ENCODE measurements around the gene FAM217A. TPM values are rescaled to one million over a fixed set of nuclear protein-coding genes. Genes with fewer than 3 reads are reported as not detected.
"Not testable (repeated sequence)": the region's sequence is repeated elsewhere in the genome, so short reads cannot be mapped to it uniquely, and the experiment has no call there.

Gene FAM217A
- not detected for polyA plus RNA-seq

DNA sequence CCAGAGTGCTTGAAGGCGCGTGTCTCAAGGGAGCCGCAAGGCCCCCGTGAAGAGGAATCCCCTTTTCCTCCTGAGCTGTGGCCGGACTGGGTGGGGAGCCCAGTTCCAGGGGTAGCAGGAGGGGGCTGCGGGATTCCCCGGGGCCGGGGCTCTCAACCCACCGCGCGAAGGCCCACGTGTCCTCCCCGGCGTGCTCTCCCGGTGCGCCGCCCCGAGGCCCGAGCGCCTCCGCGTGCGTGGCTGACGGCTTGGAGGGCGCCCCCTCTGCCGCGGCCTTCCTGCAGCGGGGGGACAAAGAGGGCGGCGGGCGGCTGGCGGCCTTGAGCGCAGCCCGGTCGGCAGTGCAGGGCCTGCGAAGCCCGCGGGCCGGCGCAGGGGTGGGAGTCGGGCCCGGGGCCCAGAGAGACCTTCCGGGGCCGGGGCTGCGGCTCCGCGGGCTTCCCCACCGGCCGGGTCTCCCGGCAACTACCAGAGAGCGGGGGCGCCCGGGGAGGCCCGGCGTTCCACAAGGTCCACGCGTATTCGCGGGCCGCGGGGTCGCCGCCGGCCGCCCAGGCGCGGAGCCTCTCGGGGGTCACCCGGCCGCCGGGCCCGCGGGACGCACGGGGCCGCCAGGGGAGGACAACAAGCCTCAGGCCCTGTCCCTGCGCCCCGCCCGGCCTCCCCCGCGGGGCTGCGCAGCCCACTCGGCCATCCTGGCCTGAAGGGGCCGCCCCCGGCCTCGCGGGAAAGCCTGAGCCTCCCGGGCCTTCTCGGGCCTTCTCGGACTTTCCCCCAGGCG, at the start of gene FAM217A:
Gene FAM217A (minus strand): TSS at position 447 of the 781 bp plus-strand sequence. CDS start 1,723 bp downstream, outside the sequence.
- no peaks in the 10 kb centered on the region for H3K4me1 Mint-ChIP-seq
- H3K36me3 Mint-ChIP-seq: no peaks in the 10 kb centered on the region
- H3K27me3 Mint-ChIP-seq: peaks cover 12% of the 10 kb centered on the region
- no peaks in the 10 kb centered on the region for H3K9me3 Mint-ChIP-seq
- H3K4me3 Mint-ChIP-seq: no peak within 1 kb of the TSS
- no peak within 1 kb of the TSS for H3K27ac Mint-ChIP-seq

- Mint-ChIP-seq H3K27ac (no peak overlapping the region), H3K36me3 (peaks cover 17% of the 10 kb centered on the region)
Observed at GRCh38 chr6:4128072-4128471, 49.1 kb upstream of the FAM217A start.

DNA sequence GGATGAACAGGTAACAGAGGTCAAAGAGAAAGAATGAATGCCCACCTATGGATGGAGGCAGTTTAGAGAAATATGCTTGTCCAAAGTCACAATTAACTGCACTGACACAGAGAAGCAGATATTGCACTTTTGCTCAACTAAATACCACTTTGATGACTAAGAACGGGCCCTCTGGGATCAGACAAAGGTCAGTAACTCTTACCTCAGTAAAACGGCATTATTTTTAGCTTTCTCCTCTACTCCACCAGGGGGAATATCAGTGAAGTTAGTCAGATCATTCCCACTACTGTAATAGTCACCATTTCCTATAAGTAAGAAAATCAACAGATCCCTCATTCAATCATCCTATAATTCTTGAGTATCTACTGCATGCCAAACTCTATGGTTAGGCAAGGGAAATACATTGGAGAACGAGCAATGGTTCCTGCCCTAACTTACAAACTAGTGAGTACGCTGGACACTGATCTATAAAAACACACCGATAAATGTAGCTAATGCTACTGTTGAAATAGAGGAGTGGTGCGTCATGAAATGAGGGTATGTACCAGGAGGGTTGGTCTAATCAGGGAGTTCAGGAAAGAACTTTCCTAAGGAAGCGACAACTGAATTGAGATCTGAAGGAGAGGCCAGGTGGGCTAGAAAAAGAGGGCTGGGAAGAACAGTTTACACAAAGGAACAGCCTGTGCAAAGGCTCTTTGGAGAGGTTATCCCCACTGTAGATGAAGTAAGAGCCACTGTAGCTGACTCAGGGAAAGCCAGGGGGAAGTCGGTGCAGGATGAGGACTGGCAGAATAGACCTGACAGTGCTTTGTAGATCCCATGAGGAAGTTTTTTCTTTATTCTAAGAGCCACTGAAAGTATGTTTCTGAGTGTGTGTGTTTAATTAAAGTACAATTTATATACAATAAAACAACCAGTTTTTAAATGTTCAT, 47.3 kb upstream of the FAM217A start:
- peaks cover 0 to 3% (median 2%) of the 10 kb centered on the region in 3 donors for H3K9me3 Mint-ChIP-seq
- H3K36me3 Mint-ChIP-seq: peaks cover 17% of the 10 kb centered on the region
- no peak overlapping the region for H3K27ac Mint-ChIP-seq
- H3K27me3 Mint-ChIP-seq: no peaks in the 10 kb centered on the region
- no peak overlapping the region for H3K4me3 Mint-ChIP-seq
- H3K4me1 Mint-ChIP-seq: no peaks in the 10 kb centered on the region

More at GRCh38 chr6:4128072-4128471, 49.1 kb upstream of the FAM217A start:
- H3K4me1 Mint-ChIP-seq: peaks cover 2 to 7% (median 2%) of the 10 kb centered on the region in 3 donors
- no peak overlapping the region for H3K4me3 Mint-ChIP-seq
- no peaks in the 10 kb centered on the region for H3K27me3 Mint-ChIP-seq
- H3K9me3 Mint-ChIP-seq: no peaks in the 10 kb centered on the region

DNA sequence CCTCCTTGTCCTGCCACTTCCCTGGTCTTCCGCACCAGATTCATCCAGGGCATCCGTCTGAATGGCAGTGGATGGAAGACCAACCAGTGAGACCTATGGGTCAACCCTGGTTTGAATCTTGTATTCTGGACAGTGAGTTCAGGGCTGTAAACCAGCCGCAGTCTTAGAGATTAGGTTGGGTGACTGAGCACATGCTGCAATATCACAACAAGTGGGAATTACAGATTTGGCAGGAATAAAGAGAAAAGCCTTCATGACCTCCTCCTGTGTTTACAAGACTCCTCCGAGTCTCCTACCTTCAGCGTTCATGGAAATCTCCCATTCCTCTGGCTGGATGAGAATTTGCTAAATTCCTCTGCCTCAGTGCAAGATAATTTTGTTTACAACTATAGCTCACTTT, 46.6 kb upstream of the FAM217A start:
- no peaks in the 10 kb centered on the region for H3K4me1 Mint-ChIP-seq
- no peak overlapping the region for H3K27ac Mint-ChIP-seq
- no peak overlapping the region for H3K4me3 Mint-ChIP-seq
- H3K9me3 Mint-ChIP-seq: peaks cover 0 to 4% (median 2%) of the 10 kb centered on the region in 3 donors
- peaks cover 21% of the 10 kb centered on the region for H3K36me3 Mint-ChIP-seq
- no peaks in the 10 kb centered on the region for H3K27me3 Mint-ChIP-seq

DNA sequence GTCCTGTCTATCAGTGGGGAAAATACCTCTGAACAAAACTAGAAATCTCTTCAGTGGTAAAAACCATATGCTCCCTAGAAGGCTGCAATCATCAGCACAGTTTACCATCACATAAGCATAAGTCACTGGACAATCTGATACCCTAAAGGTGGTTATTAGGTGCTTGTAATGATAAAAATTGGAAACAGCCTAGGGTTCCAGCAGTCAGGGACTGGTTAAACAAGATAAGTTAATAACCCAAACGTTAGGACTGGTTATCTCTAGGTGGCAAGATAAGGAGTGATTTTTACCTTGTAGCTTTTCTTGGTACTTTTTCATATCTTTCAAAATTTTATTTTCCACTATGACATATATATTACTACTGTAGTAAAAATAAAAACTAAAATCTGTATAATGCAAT, 45.4 kb upstream of the FAM217A start:
- peaks cover 23% of the 10 kb centered on the region for H3K36me3 Mint-ChIP-seq
- H3K9me3 Mint-ChIP-seq: peaks cover 0 to 4% (median 2%) of the 10 kb centered on the region in 3 donors
- no peak overlapping the region for H3K4me3 Mint-ChIP-seq
- H3K4me1 Mint-ChIP-seq: no peaks in the 10 kb centered on the region
- H3K27ac Mint-ChIP-seq: no peak overlapping the region
- H3K27me3 Mint-ChIP-seq: no peaks in the 10 kb centered on the region

DNA sequence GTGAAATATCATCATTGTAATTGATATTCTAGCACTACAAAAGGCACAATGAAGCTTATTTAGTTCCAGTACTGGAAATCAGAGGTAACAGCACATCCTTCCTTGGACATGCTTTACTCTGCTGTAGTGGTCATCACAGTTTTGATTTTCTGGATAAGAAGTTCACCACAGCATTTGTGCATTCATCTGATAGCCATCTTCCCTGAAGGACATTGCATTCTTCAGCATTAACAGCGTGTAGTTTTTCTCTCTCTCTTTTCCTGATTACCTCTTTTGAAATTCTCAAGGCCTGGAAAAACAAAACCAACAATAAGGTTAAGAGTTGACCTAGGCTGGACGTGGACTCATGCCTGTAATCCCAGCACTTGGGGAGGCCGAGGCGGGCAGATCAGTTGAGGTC, 36.8 kb upstream of the FAM217A start:
- Mint-ChIP-seq H3K27me3 (peaks cover 7% of the 10 kb centered on the region), H3K4me1 (no peaks in the 10 kb centered on the region), H3K4me3 (no peak overlapping the region), H3K36me3 (peaks cover 29% of the 10 kb centered on the region), H3K9me3 (peaks cover 5 to 21% (median 9%) of the 10 kb centered on the region in 3 donors), H3K27ac (no peak overlapping the region)

GRCh38 chr6:4114123-4114522, 35.2 kb upstream of the FAM217A start:
- peaks cover 5 to 21% (median 9%) of the 10 kb centered on the region in 3 donors for H3K9me3 Mint-ChIP-seq
- no peaks in the 10 kb centered on the region for H3K4me1 Mint-ChIP-seq
- peaks cover 7% of the 10 kb centered on the region for H3K27me3 Mint-ChIP-seq
- peaks cover 26% of the 10 kb centered on the region for H3K36me3 Mint-ChIP-seq
- no peak overlapping the region for H3K27ac Mint-ChIP-seq
- no peak overlapping the region for H3K4me3 Mint-ChIP-seq

DNA sequence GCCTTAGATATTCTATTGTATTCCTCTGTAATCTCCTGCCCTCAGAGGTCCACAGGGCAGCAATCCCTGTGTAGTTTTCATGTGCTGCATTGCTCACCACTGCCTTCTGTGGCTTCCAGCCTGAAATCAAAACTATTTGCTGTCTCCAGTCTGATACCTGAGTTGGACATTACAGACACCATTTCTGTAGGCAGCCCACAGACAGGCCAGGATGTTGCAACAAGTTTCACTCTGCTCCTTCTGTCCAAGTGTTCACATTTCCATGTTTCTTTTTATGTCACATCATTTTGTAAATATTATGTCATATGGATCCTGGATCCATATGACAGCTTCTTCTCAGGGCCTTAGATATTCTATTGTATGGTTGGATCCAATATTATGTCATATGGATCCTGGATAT, 34.7 kb upstream of the FAM217A start:
- Mint-ChIP-seq H3K4me1 (no peaks in the 10 kb centered on the region), H3K27ac (peak overlapping the region in 1 of 3 donors; percentile 19), H3K36me3 (peaks cover 26% of the 10 kb centered on the region), H3K4me3 (peak overlapping the region in 1 of 4 donors; percentile 21), H3K27me3 (peaks cover 7% of the 10 kb centered on the region), H3K9me3 (peaks cover 5 to 21% (median 9%) of the 10 kb centered on the region in 3 donors)

DNA sequence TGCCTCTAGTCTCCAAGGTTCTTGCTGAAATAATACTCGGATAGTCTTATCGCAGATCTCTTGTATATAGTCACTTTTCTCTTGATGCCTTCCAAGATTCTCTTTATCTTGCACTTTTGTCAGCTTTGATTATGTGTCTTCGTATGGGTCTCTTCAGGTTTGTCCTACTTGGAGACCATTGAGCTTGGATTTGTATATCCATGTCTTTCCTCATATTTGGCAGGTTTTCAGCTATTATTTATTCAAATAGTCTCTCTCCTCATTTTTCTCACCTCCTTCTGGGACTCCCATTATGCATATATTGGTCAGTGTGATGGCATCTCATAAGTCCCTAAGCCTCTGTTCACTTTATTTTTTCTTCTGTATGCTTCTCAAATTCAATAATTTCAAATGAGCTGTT, 33.4 kb upstream of the FAM217A start:
- Mint-ChIP-seq H3K27ac (no peak overlapping the region), H3K4me3 (no peak overlapping the region), H3K36me3 (peaks cover 21% of the 10 kb centered on the region), H3K4me1 (no peaks in the 10 kb centered on the region), H3K27me3 (peaks cover 7% of the 10 kb centered on the region), H3K9me3 (peaks cover 5 to 21% (median 9%) of the 10 kb centered on the region in 3 donors)

DNA sequence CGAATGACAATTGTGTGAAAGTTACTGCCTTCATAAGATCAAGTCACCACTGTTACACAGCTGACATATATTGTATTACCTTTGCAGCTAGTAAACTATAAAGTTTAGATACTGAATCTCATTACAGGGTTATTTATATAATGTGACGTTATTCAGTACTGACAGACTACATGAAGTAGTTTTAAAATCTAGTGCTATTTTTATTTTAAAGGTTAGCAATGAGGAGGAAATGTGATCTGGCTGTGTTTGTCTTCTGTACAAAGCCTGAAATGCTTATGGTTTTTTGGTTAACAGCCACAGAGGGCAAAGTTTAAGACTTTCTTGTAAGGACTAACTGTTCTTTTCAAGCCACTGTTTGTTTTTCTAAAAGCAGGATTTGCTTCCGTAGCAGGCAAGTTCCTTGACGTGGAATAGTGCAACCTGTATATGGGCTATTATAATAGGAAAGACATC, 30.5 kb upstream of the FAM217A start:
- not testable (repeated sequence) for H3K4me1 Mint-ChIP-seq, H3K36me3 Mint-ChIP-seq, H3K27ac Mint-ChIP-seq, H3K27me3 Mint-ChIP-seq, H3K4me3 Mint-ChIP-seq
- H3K9me3 Mint-ChIP-seq: peaks cover 2 to 15% (median 9%) of the 10 kb centered on the region in 3 donors

DNA sequence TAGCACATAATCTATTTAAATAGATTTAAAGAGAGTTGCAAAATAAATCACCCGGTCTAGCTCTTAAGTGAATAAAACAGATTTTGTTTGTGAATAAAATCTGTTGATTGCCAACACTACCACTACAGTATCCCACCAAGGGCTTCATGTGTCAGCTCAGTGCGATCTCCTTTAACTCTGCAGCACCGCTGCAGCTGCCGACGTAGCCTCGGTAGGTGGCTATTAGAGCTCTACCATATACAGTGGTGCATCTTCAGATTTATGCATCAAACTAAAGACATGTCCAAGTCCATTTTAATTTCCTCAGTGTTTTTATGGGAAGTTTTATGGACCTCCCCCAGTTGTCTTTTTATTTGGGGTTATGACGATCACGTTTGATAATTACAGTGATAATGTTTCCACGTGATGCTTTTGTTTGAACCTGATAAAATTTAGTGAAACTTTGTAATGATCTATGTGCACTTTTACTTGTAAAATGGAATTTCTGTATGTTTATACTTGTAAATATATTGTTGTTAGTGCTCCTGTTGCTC, 29.7 kb upstream of the FAM217A start:
- Mint-ChIP-seq H3K4me3 (no peak overlapping the region), H3K4me1 (no peaks in the 10 kb centered on the region), H3K27ac (no peak overlapping the region), H3K27me3 (peaks cover 5% of the 10 kb centered on the region), H3K9me3 (peaks cover 2 to 9% (median 6%) of the 10 kb centered on the region in 3 donors), H3K36me3 (peaks cover 6% of the 10 kb centered on the region)

GRCh38 chr6:4107873-4108272, 28.9 kb upstream of the FAM217A start:
- Mint-ChIP-seq H3K36me3 (peaks cover 6% of the 10 kb centered on the region), H3K4me1 (no peaks in the 10 kb centered on the region), H3K27me3 (peaks cover 5% of the 10 kb centered on the region)

GRCh38 chr6:4105980-4106536, 27.1 kb upstream of the FAM217A start:
- Mint-ChIP-seq H3K4me1 (no peaks in the 10 kb centered on the region), H3K27ac (no peak overlapping the region), H3K36me3 (peaks cover 1% of the 10 kb centered on the region)

More at GRCh38 chr6:4107873-4108272, 28.9 kb upstream of the FAM217A start:
- no peak overlapping the region for H3K27ac Mint-ChIP-seq
- peaks cover 2 to 6% (median 4%) of the 10 kb centered on the region in 3 donors for H3K9me3 Mint-ChIP-seq
- H3K4me3 Mint-ChIP-seq: no peak overlapping the region

GRCh38 chr6:4103929-4104328, 25.0 kb upstream of the FAM217A start:
- no peaks in the 10 kb centered on the region for H3K9me3 Mint-ChIP-seq
- H3K27me3 Mint-ChIP-seq: peaks cover 2% of the 10 kb centered on the region
- no peak overlapping the region for H3K4me3 Mint-ChIP-seq
- H3K36me3 Mint-ChIP-seq: peaks cover 1% of the 10 kb centered on the region
- no peak overlapping the region for H3K27ac Mint-ChIP-seq
- no peaks in the 10 kb centered on the region for H3K4me1 Mint-ChIP-seq

More at GRCh38 chr6:4105980-4106536, 27.1 kb upstream of the FAM217A start:
- Mint-ChIP-seq H3K9me3 (no peaks in the 10 kb centered on the region), H3K4me3 (no peak overlapping the region), H3K27me3 (no peaks in the 10 kb centered on the region)
